Measurements from ENCODE around the gene MGAT5B. TPM values are rescaled to one million over a fixed set of nuclear protein-coding genes. Genes with fewer than 3 reads are reported as not detected.

MGAT5B gene
- total and polyA plus RNA-seq, 2 experiments from 2014 or later = 1.6 to 10.0 TPM

GRCh38 chr17:76820039-76820438, 48.2 kb upstream of the MGAT5B start (continued):
- TF ChIP-seq, protein P1, sequence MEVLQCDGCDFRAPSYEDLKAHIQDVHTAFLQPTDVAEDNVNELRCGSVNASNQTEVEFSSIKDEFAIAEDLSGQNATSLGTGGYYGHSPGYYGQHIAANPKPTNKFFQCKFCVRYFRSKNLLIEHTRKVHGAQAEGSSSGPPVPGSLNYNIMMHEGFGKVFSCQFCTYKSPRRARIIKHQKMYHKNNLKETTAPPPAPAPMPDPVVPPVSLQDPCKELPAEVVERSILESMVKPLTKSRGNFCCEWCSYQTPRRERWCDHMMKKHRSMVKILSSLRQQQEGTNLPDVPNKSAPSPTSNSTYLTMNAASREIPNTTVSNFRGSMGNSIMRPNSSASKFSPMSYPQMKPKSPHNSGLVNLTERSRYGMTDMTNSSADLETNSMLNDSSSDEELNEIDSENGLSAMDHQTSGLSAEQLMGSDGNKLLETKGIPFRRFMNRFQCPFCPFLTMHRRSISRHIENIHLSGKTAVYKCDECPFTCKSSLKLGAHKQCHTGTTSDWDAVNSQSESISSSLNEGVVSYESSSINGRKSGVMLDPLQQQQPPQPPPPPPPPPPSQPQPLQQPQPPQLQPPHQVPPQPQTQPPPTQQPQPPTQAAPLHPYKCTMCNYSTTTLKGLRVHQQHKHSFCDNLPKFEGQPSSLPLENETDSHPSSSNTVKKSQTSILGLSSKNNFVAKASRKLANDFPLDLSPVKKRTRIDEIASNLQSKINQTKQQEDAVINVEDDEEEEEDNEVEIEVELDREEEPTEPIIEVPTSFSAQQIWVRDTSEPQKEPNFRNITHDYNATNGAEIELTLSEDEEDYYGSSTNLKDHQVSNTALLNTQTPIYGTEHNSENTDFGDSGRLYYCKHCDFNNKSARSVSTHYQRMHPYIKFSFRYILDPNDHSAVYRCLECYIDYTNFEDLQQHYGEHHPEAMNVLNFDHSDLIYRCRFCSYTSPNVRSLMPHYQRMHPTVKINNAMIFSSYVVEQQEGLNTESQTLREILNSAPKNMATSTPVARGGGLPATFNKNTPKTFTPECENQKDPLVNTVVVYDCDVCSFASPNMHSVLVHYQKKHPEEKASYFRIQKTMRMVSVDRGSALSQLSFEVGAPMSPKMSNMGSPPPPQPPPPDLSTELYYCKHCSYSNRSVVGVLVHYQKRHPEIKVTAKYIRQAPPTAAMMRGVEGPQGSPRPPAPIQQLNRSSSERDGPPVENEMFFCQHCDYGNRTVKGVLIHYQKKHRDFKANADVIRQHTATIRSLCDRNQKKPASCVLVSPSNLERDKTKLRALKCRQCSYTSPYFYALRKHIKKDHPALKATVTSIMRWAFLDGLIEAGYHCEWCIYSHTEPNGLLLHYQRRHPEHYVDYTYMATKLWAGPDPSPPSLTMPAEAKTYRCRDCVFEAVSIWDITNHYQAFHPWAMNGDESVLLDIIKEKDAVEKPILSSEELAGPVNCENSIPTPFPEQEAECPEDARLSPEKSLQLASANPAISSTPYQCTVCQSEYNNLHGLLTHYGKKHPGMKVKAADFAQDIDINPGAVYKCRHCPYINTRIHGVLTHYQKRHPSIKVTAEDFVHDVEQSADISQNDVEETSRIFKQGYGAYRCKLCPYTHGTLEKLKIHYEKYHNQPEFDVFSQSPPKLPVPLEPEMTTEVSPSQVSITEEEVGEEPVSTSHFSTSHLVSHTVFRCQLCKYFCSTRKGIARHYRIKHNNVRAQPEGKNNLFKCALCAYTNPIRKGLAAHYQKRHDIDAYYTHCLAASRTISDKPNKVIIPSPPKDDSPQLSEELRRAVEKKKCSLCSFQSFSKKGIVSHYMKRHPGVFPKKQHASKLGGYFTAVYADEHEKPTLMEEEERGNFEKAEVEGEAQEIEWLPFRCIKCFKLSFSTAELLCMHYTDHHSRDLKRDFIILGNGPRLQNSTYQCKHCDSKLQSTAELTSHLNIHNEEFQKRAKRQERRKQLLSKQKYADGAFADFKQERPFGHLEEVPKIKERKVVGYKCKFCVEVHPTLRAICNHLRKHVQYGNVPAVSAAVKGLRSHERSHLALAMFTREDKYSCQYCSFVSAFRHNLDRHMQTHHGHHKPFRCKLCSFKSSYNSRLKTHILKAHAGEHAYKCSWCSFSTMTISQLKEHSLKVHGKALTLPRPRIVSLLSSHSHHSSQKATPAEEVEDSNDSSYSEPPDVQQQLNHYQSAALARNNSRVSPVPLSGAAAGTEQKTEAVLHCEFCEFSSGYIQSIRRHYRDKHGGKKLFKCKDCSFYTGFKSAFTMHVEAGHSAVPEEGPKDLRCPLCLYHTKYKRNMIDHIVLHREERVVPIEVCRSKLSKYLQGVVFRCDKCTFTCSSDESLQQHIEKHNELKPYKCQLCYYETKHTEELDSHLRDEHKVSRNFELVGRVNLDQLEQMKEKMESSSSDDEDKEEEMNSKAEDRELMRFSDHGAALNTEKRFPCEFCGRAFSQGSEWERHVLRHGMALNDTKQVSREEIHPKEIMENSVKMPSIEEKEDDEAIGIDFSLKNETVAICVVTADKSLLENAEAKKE (CRISPR knock-in tag; IDR thresholded peaks at IDR 0.05) = no peak
- TF ChIP-seq EZH2 (IDR thresholded peaks at IDR 0.05; ENCODE audit: low read depth, unreplicated experiment) (no peak), JUNB (IDR thresholded peaks at IDR 0.05; ENCODE audit: unreplicated experiment) (no peak), REST (IDR thresholded peaks at IDR 0.05; ENCODE audit: unreplicated experiment) (no peak), CREB1 (CRISPR knock-in tag; IDR thresholded peaks at IDR 0.05; ENCODE audit: low read depth) (no peak)
- TF ChIP-seq, protein P2, sequence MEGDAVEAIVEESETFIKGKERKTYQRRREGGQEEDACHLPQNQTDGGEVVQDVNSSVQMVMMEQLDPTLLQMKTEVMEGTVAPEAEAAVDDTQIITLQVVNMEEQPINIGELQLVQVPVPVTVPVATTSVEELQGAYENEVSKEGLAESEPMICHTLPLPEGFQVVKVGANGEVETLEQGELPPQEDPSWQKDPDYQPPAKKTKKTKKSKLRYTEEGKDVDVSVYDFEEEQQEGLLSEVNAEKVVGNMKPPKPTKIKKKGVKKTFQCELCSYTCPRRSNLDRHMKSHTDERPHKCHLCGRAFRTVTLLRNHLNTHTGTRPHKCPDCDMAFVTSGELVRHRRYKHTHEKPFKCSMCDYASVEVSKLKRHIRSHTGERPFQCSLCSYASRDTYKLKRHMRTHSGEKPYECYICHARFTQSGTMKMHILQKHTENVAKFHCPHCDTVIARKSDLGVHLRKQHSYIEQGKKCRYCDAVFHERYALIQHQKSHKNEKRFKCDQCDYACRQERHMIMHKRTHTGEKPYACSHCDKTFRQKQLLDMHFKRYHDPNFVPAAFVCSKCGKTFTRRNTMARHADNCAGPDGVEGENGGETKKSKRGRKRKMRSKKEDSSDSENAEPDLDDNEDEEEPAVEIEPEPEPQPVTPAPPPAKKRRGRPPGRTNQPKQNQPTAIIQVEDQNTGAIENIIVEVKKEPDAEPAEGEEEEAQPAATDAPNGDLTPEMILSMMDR (conservative IDR thresholded peaks at IDR 0.05; ENCODE audit: low read depth in 2 of 2) = no peak
